AG09309 (cell line): ENCODE measurements around the gene ITPRIPL2.

Source experiments
- DNase-seq: peaks from one replicate; pipeline ENCODE4 v3.0.0-alpha.2; 2010; ENCODE audit warnings: low read depth
- H3K4me3 ChIP-seq: 2 replicates; pipeline ENCODE4 v1.5.1; 2011; ENCODE audit warnings: mild to moderate bottlenecking, low read depth, low read length, moderate library complexity; ENCODE audit not compliant: control insufficient read depth
- TF ChIP-seq, protein P1 (sequence below): IDR thresholded peaks from 2 replicates; pipeline ENCODE4 v1.5.1; 2011; ENCODE audit warnings: mild to moderate bottlenecking, low read depth, low read length, inconsistent platforms; ENCODE audit not compliant: insufficient read depth, control insufficient read depth; ENCODE audit errors: missing control alignments

The ITPRIPL2 gene

DNA sequence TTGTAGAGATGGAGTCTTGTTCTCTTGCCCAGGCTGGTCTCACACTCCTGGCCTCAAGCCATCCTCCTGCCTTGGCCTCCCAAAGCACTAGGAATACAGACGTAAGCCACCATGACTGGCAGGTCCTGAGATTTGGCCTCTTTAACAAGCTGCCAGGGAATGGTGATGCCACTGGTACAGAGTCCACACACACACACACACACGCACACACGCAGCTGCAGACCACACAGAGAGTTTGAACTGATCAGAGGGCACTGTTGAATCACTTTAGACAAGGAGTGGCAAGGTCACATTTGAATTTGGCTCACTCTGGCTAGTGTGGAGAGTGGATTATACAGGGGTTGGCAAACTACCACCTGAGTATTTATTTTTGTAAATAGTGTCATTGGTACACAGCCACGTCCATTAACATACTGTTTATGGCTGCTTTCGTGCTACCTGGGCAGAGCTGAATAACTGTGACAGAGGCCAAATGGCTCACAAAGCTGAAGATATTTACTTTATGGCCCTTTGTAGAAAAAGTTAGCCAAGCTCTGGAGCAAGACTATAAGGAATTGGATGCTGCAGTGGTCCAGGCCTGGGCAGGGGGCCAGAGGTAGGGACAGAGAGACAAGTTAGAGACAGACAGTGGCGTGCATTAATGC is 9.9 kb downstream of the ITPRIPL2 start:
- TF ChIP-seq, protein P1, sequence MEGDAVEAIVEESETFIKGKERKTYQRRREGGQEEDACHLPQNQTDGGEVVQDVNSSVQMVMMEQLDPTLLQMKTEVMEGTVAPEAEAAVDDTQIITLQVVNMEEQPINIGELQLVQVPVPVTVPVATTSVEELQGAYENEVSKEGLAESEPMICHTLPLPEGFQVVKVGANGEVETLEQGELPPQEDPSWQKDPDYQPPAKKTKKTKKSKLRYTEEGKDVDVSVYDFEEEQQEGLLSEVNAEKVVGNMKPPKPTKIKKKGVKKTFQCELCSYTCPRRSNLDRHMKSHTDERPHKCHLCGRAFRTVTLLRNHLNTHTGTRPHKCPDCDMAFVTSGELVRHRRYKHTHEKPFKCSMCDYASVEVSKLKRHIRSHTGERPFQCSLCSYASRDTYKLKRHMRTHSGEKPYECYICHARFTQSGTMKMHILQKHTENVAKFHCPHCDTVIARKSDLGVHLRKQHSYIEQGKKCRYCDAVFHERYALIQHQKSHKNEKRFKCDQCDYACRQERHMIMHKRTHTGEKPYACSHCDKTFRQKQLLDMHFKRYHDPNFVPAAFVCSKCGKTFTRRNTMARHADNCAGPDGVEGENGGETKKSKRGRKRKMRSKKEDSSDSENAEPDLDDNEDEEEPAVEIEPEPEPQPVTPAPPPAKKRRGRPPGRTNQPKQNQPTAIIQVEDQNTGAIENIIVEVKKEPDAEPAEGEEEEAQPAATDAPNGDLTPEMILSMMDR = no peak
- DNase-seq = no peak
- H3K4me3 ChIP-seq = no peak overlapping the region

DNA sequence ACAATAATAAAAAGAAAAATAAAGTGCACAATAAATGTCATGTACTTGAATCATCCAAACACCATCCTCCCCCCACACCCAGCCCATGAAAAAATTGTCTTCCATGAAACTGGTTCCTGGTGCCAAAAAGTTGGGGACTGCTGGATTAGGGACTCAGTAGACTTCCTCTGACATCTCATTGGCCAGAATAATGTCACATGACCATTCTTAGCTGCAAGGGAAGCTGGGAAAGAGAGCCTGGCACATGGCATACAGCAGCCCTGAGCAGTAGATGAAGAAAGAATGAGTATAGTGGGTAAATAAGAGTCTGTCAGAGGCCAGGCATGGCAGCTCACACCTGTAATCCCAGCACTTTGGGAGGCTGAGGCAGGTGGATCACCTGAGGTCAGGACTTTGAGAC is 12.5 kb downstream of the ITPRIPL2 start:
- no peak for DNase-seq
- TF ChIP-seq, protein P1 = no peak
- no peak overlapping the region for H3K4me3 ChIP-seq

DNA sequence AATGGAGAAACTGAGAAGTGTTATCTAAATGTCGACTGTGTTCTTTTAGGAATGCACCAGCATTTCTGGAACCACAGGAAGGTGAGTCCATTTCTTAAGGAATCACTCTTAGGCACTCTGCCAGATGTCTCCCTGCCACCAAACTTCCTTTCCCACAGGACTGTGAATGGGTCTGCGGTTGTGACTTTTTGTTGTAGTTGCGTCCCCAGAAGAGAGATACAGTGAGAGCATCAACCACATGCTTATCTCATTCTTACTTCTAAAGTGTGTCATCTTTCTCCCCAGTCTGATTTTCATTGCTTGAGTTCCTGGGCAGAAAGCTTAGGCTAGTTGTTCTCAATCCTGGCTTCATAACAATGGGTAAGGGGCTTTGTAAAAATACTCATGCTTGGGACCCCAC is 13.4 kb downstream of the ITPRIPL2 start:
- TF ChIP-seq, protein P1 = no peak
- no peak for DNase-seq

DNA sequence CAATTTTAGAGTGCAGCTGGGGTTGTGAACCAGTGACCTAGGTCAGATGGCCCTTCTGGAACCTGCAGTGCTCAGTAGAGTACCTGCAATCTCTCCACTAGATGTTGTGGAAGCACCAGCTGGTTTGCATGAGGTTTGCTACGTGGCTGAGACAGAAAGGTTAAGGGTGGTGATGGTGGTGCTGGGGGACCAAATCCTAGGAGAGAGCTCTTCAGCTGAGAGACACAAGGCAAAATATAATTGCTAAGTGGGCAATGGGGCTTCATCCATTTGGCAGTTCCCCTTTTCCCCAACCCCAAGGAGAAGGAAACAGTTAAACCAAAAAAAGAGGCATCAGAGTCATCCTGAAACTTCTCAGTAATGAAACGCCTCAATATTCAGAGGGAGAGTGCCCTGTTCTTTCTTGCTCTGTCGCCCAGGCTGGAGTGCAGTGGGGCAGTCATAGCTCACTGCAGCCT is 13.9 kb downstream of the ITPRIPL2 start:
- TF ChIP-seq, protein P1 = no peak
- DNase-seq = no peak
- no peak overlapping the region for H3K4me3 ChIP-seq

More for the DNA sequence above, 13.4 kb downstream of the ITPRIPL2 start:
- H3K4me3 ChIP-seq = no peak overlapping the region

DNA sequence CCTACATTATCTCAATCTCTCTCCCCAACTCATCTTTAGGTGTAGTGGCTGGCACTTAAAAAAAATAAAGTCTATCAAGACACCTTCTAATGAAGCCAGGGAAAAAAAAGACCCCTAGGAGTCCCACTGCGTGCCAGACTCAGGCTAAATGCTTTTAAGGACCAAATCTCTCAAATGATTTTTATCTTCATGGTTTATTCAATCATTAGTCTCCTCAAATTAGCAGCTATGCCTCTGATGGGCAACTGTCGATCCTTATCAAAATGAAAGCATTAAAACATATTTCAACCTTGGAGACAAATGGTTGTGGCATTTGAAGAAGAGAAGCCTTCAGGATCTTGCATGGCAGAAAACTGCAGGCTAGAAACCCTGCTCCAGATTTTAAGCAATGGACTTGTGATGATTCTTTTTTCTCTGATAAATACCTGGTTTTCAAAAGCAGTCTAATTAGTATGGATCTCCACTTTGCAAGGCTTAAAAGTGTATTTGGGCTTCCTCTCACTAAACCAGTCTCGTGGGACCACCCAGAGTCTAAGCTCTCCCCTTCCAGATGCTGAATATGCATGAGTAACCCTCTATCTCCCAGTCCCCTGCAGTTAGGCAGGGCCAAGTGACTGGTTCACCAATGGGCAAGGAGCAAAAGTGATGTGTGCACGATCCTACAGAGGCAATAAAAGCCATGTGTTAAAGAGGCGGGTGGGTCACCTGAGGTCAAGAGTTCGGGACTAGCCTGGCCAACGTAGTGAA is 14.9 kb downstream of the ITPRIPL2 start:
- no peak overlapping the region for H3K4me3 ChIP-seq
- DNase-seq = no peak
- TF ChIP-seq, protein P1 = no peak

DNA sequence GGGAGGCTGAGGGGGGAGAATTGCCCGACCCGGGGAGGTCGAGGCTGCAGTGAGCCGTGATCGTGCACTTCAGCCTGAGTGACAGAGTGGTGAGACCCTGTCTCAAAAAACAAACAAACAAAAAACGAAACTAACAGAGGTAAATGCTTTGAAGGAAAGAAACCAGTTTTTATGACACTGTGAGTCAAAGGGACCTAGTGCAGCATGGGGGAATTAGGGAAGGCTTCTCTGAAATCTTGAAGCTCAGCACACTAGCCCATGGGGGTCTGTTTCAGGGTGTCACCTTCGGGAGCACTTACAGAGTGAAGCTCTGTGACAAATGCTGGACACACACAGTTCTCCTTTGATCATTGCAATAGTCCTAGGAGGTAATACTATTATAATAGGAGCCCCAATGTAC is 16.6 kb downstream of the ITPRIPL2 start:
- TF ChIP-seq, protein P1 = no peak
- no peak overlapping the region for H3K4me3 ChIP-seq
- no peak for DNase-seq
